CD8-positive, alpha-beta memory T cell (primary cell): ENCODE data around the gene LPP. TPM values are rescaled to one million over a fixed set of nuclear protein-coding genes. Genes with fewer than 3 reads are reported as not detected.

Experiments used
- CTCF ChIA-PET: fragments of 350-600 bp; sonication (Branson Sonifier 250); formaldehyde crosslinking; loops from one replicate; lab custom pipeline; 2021; ENCODE audit warnings: antibody characterized with exemption; lab: Charles Lee
- POLR2A ChIA-PET: fragments of 350-600 bp; sonication (Branson Sonifier 250); formaldehyde crosslinking; loops from one replicate; lab custom pipeline; 2021; ENCODE audit warnings: antibody characterized with exemption; lab: Charles Lee
- DNase-seq, 5 donors: peaks; one replicate each; pipeline versions ENCODE4 v3.0.0 to v3.0.0-alpha.2; 2020 to 2022; ENCODE audit warnings: mixed read lengths in 1 of 5
- H3K27ac ChIP-seq: one replicate; pipeline ENCODE4 v1.7.0; 2013; ENCODE audit warnings: low read depth, mild to moderate bottlenecking, low read length, moderate library complexity
- H3K27me3 ChIP-seq: 2 replicates; pipeline ENCODE4 v1.7.0; 2013; ENCODE audit warnings: low read length, mild to moderate bottlenecking; ENCODE audit not compliant: insufficient read depth, poor library complexity, severe bottlenecking
- H3K36me3 ChIP-seq: 2 replicates; pipeline ENCODE4 v1.7.0; 2013; ENCODE audit warnings: mild to moderate bottlenecking, low read length, moderate library complexity; ENCODE audit not compliant: insufficient read depth
- H3K4me1 ChIP-seq: 2 replicates; pipeline ENCODE4 v1.7.0; 2013; ENCODE audit warnings: mild to moderate bottlenecking, low read length, moderate library complexity; ENCODE audit not compliant: insufficient read depth
- H3K4me3 ChIP-seq: 2 replicates; pipeline ENCODE4 v1.7.0; 2013; ENCODE audit warnings: mild to moderate bottlenecking, low read length
- H3K9me3 ChIP-seq: 2 replicates; pipeline ENCODE4 v1.7.0; 2013; ENCODE audit warnings: mild to moderate bottlenecking, low read length
- H3K27ac Mint-ChIP-seq, 8 donors: one replicate each; pipeline ENCODE4 v1.8.0; 2020 to 2021; ENCODE audit warnings: mixed read lengths in 8 of 8, mild to moderate bottlenecking in 6 of 8, inconsistent platforms in 3 of 8, moderate library complexity in 3 of 8
- H3K27me3 Mint-ChIP-seq, 2 donors: one replicate each; pipeline ENCODE4 v1.8.0; 2020 to 2021; ENCODE audit warnings: mixed read lengths in 2 of 2, mild to moderate bottlenecking in 1 of 2, moderate library complexity in 1 of 2
- H3K36me3 Mint-ChIP-seq, 3 donors: one replicate each; pipeline ENCODE4 v1.8.0; 2020 to 2021; ENCODE audit warnings: mixed read lengths in 3 of 3, inconsistent platforms in 1 of 3, mild to moderate bottlenecking in 1 of 3
- H3K4me1 Mint-ChIP-seq, 3 donors: one replicate each; pipeline ENCODE4 v1.8.0; 2020 to 2021; ENCODE audit warnings: mixed read lengths in 3 of 3, inconsistent platforms in 1 of 3, mild to moderate bottlenecking in 1 of 3
- H3K4me3 Mint-ChIP-seq, 7 donors: one replicate each; pipeline ENCODE4 v1.8.0; 2020 to 2021; ENCODE audit warnings: mixed read lengths in 7 of 7, mild to moderate bottlenecking in 6 of 7, moderate library complexity in 4 of 7, inconsistent platforms in 2 of 7
- H3K9me3 Mint-ChIP-seq, 5 donors: one replicate each; pipeline ENCODE4 v1.8.0; 2020 to 2022; ENCODE audit warnings: mixed read lengths in 5 of 5, mild to moderate bottlenecking in 3 of 5, moderate library complexity in 2 of 5, inconsistent platforms in 1 of 5
- polyA plus RNA-seq: library from polyadenylated mRNA; unstranded; fragments of 300-500 nt; fragmentation: Illumina TruSeq; gene quantifications from one replicate; pipeline ENCODE4 v1.2.3, GENCODE V29; 2021
- total RNA-seq, 2 experiments: library from RNA; stranded (reverse); gene quantifications; one replicate each; pipeline ENCODE4 v1.2.3, GENCODE V29; 2021

The LPP gene
- total and polyA plus RNA-seq, 3 experiments from 2014 or later = 13.4 to 23.5 (median 18.0) TPM

GRCh38 chr3:188470508-188471130, 316.7 kb downstream of the LPP start:
- Histone ChIP-seq H3K27ac (no peak overlapping the region), H3K4me1 (no peaks in the 10 kb centered on the region), H3K4me3 (no peak overlapping the region), H3K9me3 (no peaks in the 10 kb centered on the region), H3K27me3 (no peaks in the 10 kb centered on the region), H3K36me3 (no peaks in the 10 kb centered on the region)
- ChIA-PET POLR2A (no interaction called here), CTCF (no interaction called here)
- no peak for DNase-seq
- no peaks in the 10 kb centered on the region for H3K9me3 Mint-ChIP-seq
- no peak overlapping the region for H3K4me3 Mint-ChIP-seq
- peaks cover 0 to 6% (median 0%) of the 10 kb centered on the region in 3 donors for H3K4me1 Mint-ChIP-seq
- peaks cover 7 to 15% (median 8%) of the 10 kb centered on the region in 3 donors for H3K36me3 Mint-ChIP-seq
- H3K27me3 Mint-ChIP-seq = peaks cover 0 to 1% of the 10 kb centered on the region in 2 donors
- no peak overlapping the region for H3K27ac Mint-ChIP-seq

- POLR2A ChIA-PET = no interaction called here
- H3K9me3 Mint-ChIP-seq = no peaks in the 10 kb centered on the region
- Histone ChIP-seq H3K4me1 (no peaks in the 10 kb centered on the region), H3K36me3 (no peaks in the 10 kb centered on the region), H3K4me3 (no peak overlapping the region), H3K9me3 (no peaks in the 10 kb centered on the region), H3K27me3 (no peaks in the 10 kb centered on the region), H3K27ac (no peak overlapping the region)
- no peak for DNase-seq
- no peak overlapping the region for H3K4me3 Mint-ChIP-seq
- peaks cover 7 to 15% (median 8%) of the 10 kb centered on the region in 3 donors for H3K36me3 Mint-ChIP-seq
- CTCF ChIA-PET = no interaction called here
- H3K4me1 Mint-ChIP-seq = peaks cover under 1 to 6% (median 4%) of the 10 kb centered on the region in 3 donors
- no peak overlapping the region for H3K27ac Mint-ChIP-seq
- peaks cover 0 to 1% of the 10 kb centered on the region in 2 donors for H3K27me3 Mint-ChIP-seq
These were observed 317.8 kb downstream of the LPP start for GRCh38 chr3:188471723-188472122.

GRCh38 chr3:188472336-188472735, 318.4 kb downstream of the LPP start:
- H3K4me1 Mint-ChIP-seq = peaks cover 6 to 7% (median 6%) of the 10 kb centered on the region in 3 donors
- no peaks in the 10 kb centered on the region for H3K9me3 ChIP-seq
- ChIA-PET CTCF (no interaction called here), POLR2A (no interaction called here)
- no peaks in the 10 kb centered on the region for H3K27me3 ChIP-seq
- H3K9me3 Mint-ChIP-seq = no peaks in the 10 kb centered on the region
- no peaks in the 10 kb centered on the region for H3K4me1 ChIP-seq
- H3K27ac ChIP-seq = no peak overlapping the region
- H3K36me3 ChIP-seq = no peaks in the 10 kb centered on the region
- no peak overlapping the region for H3K27ac Mint-ChIP-seq
- peaks cover 7 to 15% (median 8%) of the 10 kb centered on the region in 3 donors for H3K36me3 Mint-ChIP-seq
- H3K4me3 ChIP-seq = no peak overlapping the region
- no peak for DNase-seq
- no peak overlapping the region for H3K4me3 Mint-ChIP-seq
- peaks cover 0 to 1% of the 10 kb centered on the region in 2 donors for H3K27me3 Mint-ChIP-seq

- POLR2A ChIA-PET = no interaction called here
- Histone ChIP-seq H3K4me3 (no peak overlapping the region), H3K27ac (no peak overlapping the region), H3K9me3 (no peaks in the 10 kb centered on the region), H3K4me1 (no peaks in the 10 kb centered on the region), H3K27me3 (no peaks in the 10 kb centered on the region), H3K36me3 (no peaks in the 10 kb centered on the region)
- Mint-ChIP-seq H3K27me3 (no peaks in the 10 kb centered on the region), H3K9me3 (no peaks in the 10 kb centered on the region), H3K4me3 (no peak overlapping the region), H3K36me3 (peaks cover 5 to 15% (median 5%) of the 10 kb centered on the region in 3 donors), H3K4me1 (peaks cover 10 to 11% (median 10%) of the 10 kb centered on the region in 3 donors), H3K27ac (peak overlapping the region in 1 of 8 donors; percentile 14)
- DNase-seq = no peak
- CTCF ChIA-PET = no interaction called here
These were observed 319.1 kb downstream of the LPP start for GRCh38 chr3:188473045-188473444.

- Mint-ChIP-seq H3K27me3 (no peaks in the 10 kb centered on the region), H3K4me3 (no peak overlapping the region), H3K27ac (no peak overlapping the region), H3K36me3 (peaks cover 2 to 15% (median 5%) of the 10 kb centered on the region in 3 donors), H3K9me3 (no peaks in the 10 kb centered on the region), H3K4me1 (peaks cover 10 to 13% (median 11%) of the 10 kb centered on the region in 3 donors)
- no peak for DNase-seq
- Histone ChIP-seq H3K27ac (no peak overlapping the region), H3K27me3 (no peaks in the 10 kb centered on the region), H3K36me3 (no peaks in the 10 kb centered on the region), H3K9me3 (no peaks in the 10 kb centered on the region), H3K4me1 (no peaks in the 10 kb centered on the region), H3K4me3 (no peak overlapping the region)
- POLR2A ChIA-PET = no interaction called here
- CTCF ChIA-PET = no interaction called here
These were observed 319.8 kb downstream of the LPP start for GRCh38 chr3:188473591-188474288.

- H3K9me3 Mint-ChIP-seq = peaks cover 0 to 4% (median under 1%) of the 10 kb centered on the region in 5 donors
- H3K27me3 ChIP-seq = no peaks in the 10 kb centered on the region
- no peak overlapping the region for H3K4me3 ChIP-seq
These were observed 323.0 kb downstream of the LPP start for GRCh38 chr3:188476935-188477334.

GRCh38 chr3:188480011-188480410, 326.1 kb downstream of the LPP start:
- Histone ChIP-seq H3K27me3 (no peaks in the 10 kb centered on the region), H3K27ac (no peak overlapping the region), H3K4me3 (no peak overlapping the region), H3K36me3 (no peaks in the 10 kb centered on the region), H3K9me3 (no peaks in the 10 kb centered on the region), H3K4me1 (no peaks in the 10 kb centered on the region)
- Mint-ChIP-seq H3K9me3 (peaks cover 0 to 6% (median 2%) of the 10 kb centered on the region in 5 donors), H3K36me3 (peaks cover 16 to 24% (median 17%) of the 10 kb centered on the region in 3 donors), H3K4me3 (no peak overlapping the region), H3K27ac (no peak overlapping the region), H3K27me3 (peaks cover 0 to 3% of the 10 kb centered on the region in 2 donors), H3K4me1 (peaks cover 8 to 15% (median 14%) of the 10 kb centered on the region in 3 donors)
- CTCF ChIA-PET = interaction anchor here (1.3 kb wide), 1 partner anchor 740 kb away, joined by 3 read pairs; no protein-coding TSS in a partner anchor
- POLR2A ChIA-PET = no interaction called here
- no peak for DNase-seq

More at GRCh38 chr3:188476935-188477334, 323.0 kb downstream of the LPP start:
- Mint-ChIP-seq H3K27ac (peak overlapping the region in 2 of 8 donors; percentile 38 to 71), H3K4me1 (peaks cover 8 to 15% (median 13%) of the 10 kb centered on the region in 3 donors), H3K36me3 (peaks cover under 1 to 17% (median 8%) of the 10 kb centered on the region in 3 donors), H3K4me3 (no peak overlapping the region), H3K27me3 (no peaks in the 10 kb centered on the region)
- Histone ChIP-seq H3K27ac (no peak overlapping the region), H3K9me3 (no peaks in the 10 kb centered on the region), H3K4me1 (no peaks in the 10 kb centered on the region), H3K36me3 (no peaks in the 10 kb centered on the region)
- ChIA-PET POLR2A (no interaction called here), CTCF (no interaction called here)
- DNase-seq = no peak

GRCh38 chr3:188482929-188483328, 329.0 kb downstream of the LPP start:
- CTCF ChIA-PET = no interaction called here
- peaks cover 4 to 6% (median 5%) of the 10 kb centered on the region in 3 donors for H3K4me1 Mint-ChIP-seq

More at GRCh38 chr3:188482929-188483328, 329.0 kb downstream of the LPP start:
- Histone ChIP-seq H3K4me3 (no peak overlapping the region), H3K27me3 (no peaks in the 10 kb centered on the region), H3K4me1 (no peaks in the 10 kb centered on the region), H3K27ac (no peak overlapping the region), H3K36me3 (peaks cover 4% of the 10 kb centered on the region), H3K9me3 (no peaks in the 10 kb centered on the region)
- Mint-ChIP-seq H3K27ac (peak overlapping the region in 1 of 8 donors; percentile 17), H3K27me3 (peaks cover 0 to 3% of the 10 kb centered on the region in 2 donors), H3K9me3 (peaks cover 0 to 6% (median 2%) of the 10 kb centered on the region in 5 donors), H3K36me3 (peaks cover 29 to 35% (median 34%) of the 10 kb centered on the region in 3 donors), H3K4me3 (no peak overlapping the region)
- POLR2A ChIA-PET = no interaction called here
- no peak for DNase-seq
